GM18508 (cell line): ENCODE data around the gene GALNT12.

Experiments
- ATAC-seq: cut with Tn5 transposase; IDR thresholded peaks from one replicate; pipeline ENCODE4 v1.9.1; 2021; ENCODE audit warnings: moderate number of reproducible peaks; ENCODE audit not compliant: insufficient read depth, unreplicated experiment

GALNT12 gene

GRCh38 chr9:98874721-98875255, 67.3 kb downstream of the GALNT12 start:
- no peak for ATAC-seq

- ATAC-seq: no peak
These were observed 68.1 kb downstream of the GALNT12 start for GRCh38 chr9:98875536-98875935.

- no peak for ATAC-seq
These were observed 69.8 kb downstream of the GALNT12 start for GRCh38 chr9:98877311-98877710.

GRCh38 chr9:98879094-98879962, 71.9 kb downstream of the GALNT12 start:
- ATAC-seq: no peak

- ATAC-seq: no peak
These were observed 72.5 kb downstream of the GALNT12 start for GRCh38 chr9:98879963-98880310.

- ATAC-seq: no peak
These were observed 73.0 kb downstream of the GALNT12 start for GRCh38 chr9:98880311-98881015.

GRCh38 chr9:98881356-98881755, 73.9 kb downstream of the GALNT12 start:
- no peak for ATAC-seq

GRCh38 chr9:98881836-98882568, 74.5 kb downstream of the GALNT12 start:
- ATAC-seq: no peak

- no peak for ATAC-seq
These were observed 75.1 kb downstream of the GALNT12 start for GRCh38 chr9:98882569-98882923.

- ATAC-seq: no peak
These were observed 75.8 kb downstream of the GALNT12 start for GRCh38 chr9:98883276-98883675.

- ATAC-seq: no peak
These were observed 77.4 kb downstream of the GALNT12 start for GRCh38 chr9:98884849-98885248.

GRCh38 chr9:98885575-98886295, 78.3 kb downstream of the GALNT12 start:
- no peak for ATAC-seq

- ATAC-seq: no peak
These were observed 79.3 kb downstream of the GALNT12 start for GRCh38 chr9:98886691-98887229.

GRCh38 chr9:98887918-98888510, 80.5 kb downstream of the GALNT12 start:
- no peak for ATAC-seq

GRCh38 chr9:98888801-98889421, 81.4 kb downstream of the GALNT12 start:
- ATAC-seq: no peak

- no peak for ATAC-seq
These were observed 82.8 kb downstream of the GALNT12 start for GRCh38 chr9:98890256-98890655.

- no peak for ATAC-seq
These were observed 84.8 kb downstream of the GALNT12 start for GRCh38 chr9:98892288-98892687.

- ATAC-seq: no peak
These were observed 85.2 kb downstream of the GALNT12 start for GRCh38 chr9:98892690-98893089.

GRCh38 chr9:98894171-98894570, 86.7 kb downstream of the GALNT12 start:
- ATAC-seq: no peak
